ENCODE results near the gene SYNE2. TPM values are rescaled to one million over a fixed set of nuclear protein-coding genes. Genes with fewer than 3 reads are reported as not detected.

The SYNE2 gene
- total RNA-seq, 1 experiment from 2014 or later = 16.0 TPM

DNA sequence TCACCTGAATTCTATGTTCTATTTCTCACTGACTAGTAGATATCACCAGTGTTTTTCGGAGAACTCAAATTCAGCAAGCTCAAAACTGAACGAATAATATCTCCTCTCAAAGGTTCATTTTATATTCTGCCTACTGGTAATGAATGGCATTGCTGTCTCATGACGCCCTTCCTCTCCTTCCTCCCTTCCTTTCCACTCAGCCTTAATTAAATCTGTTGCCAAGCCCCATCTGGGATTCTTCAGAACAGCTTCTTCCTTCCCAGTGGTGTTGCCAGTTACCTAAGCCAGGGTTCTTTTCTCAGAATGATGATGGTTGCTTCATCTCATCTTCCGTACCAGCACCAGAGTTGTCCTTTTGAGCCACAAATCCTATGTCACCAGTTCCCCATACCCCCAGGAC lies 143.2 kb downstream of the SYNE2 start:
- Histone ChIP-seq H3K9me3 (ENCODE audit: low read length) (no peaks in the 10 kb centered on the region), H4K20me1 (ENCODE audit: low read length) (no peaks in the 10 kb centered on the region), H3K4me1 (ENCODE audit: insufficient read depth, low read length) (no peaks in the 10 kb centered on the region), H3K27ac (ENCODE audit: low read length) (no peak overlapping the region), H3K36me3 (ENCODE audit: low read depth, low read length) (no peaks in the 10 kb centered on the region), H3K9me2 (replicated peaks; ENCODE audit: low read length) (no peaks in the 10 kb centered on the region), H3K9ac (ENCODE audit: low read length) (no peak overlapping the region), H3K4me2 (ENCODE audit: low read length) (no peak overlapping the region), H3K27me3 (ENCODE audit: low read length) (no peaks in the 10 kb centered on the region), H2AFZ (ENCODE audit: low read length) (no peak overlapping the region), H3K4me3 (ENCODE audit: low read length) (no peak overlapping the region), H3F3A (ENCODE audit: low read length, unreplicated experiment) (no peaks in the 10 kb centered on the region), H3K79me2 (ENCODE audit: low read length) (no peaks in the 10 kb centered on the region)
- BruUV-seq (replicated peaks) = no TSS peak
- CTCF ChIA-PET = no interaction called here
- DNase-seq (no peak), ATAC-seq (no peak)
- POLR2A ChIA-PET (ENCODE audit: unreplicated experiment) = no interaction called here
- intact Hi-C loops (cut with micrococcal nuclease) = no loop called here
- TF ChIP-seq EZH2phosphoT487 (IDR thresholded peaks at IDR 0.05; ENCODE audit: borderline replicate concordance, low read length) = no peak
- TF ChIP-seq EZH2 (IDR thresholded peaks at IDR 0.05; ENCODE audit: low read length, unreplicated experiment) = no peak
- TF ChIP-seq, protein P1, sequence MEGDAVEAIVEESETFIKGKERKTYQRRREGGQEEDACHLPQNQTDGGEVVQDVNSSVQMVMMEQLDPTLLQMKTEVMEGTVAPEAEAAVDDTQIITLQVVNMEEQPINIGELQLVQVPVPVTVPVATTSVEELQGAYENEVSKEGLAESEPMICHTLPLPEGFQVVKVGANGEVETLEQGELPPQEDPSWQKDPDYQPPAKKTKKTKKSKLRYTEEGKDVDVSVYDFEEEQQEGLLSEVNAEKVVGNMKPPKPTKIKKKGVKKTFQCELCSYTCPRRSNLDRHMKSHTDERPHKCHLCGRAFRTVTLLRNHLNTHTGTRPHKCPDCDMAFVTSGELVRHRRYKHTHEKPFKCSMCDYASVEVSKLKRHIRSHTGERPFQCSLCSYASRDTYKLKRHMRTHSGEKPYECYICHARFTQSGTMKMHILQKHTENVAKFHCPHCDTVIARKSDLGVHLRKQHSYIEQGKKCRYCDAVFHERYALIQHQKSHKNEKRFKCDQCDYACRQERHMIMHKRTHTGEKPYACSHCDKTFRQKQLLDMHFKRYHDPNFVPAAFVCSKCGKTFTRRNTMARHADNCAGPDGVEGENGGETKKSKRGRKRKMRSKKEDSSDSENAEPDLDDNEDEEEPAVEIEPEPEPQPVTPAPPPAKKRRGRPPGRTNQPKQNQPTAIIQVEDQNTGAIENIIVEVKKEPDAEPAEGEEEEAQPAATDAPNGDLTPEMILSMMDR (conservative IDR thresholded peaks at IDR 0.05; ENCODE audit: low read depth, low read length) = no peak

DNA sequence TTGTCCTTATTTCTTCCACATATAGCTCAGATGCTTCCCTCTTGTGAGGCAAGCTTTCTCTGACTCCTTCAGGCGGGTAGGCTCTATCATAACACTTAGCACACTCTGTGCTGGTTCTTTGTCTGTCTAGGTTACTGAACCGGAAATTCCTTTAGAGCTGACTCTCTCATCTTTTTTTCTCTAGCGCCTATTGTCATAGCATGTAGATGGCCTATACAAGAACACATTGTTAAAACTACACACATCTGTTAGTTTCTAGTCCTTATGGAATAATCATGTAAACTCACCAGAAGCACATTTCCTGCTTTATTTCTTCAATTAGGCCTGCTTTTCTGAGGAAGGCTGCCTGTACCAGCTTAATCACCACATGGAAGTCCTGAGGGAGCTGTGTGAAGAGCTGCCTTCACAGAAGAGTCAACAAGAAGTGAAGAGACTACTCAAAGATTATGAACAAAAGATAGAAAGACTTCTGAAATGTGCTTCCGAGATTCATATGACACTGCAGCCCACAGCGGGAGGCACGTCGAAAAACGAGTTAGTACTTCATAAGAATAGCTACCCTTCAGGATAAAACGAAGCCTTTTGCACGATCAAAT lies 143.9 kb downstream of the SYNE2 start:
- Histone ChIP-seq H3K4me3 (ENCODE audit: low read length) (no peak overlapping the region), H3K36me3 (ENCODE audit: low read depth, low read length) (no peaks in the 10 kb centered on the region), H3K79me2 (ENCODE audit: low read length) (no peaks in the 10 kb centered on the region), H3K9ac (ENCODE audit: low read length) (no peak overlapping the region), H3K4me1 (ENCODE audit: insufficient read depth, low read length) (no peaks in the 10 kb centered on the region), H3K4me2 (ENCODE audit: low read length) (no peak overlapping the region), H4K20me1 (ENCODE audit: low read length) (no peaks in the 10 kb centered on the region), H3F3A (ENCODE audit: low read length, unreplicated experiment) (no peaks in the 10 kb centered on the region), H3K27me3 (ENCODE audit: low read length) (no peaks in the 10 kb centered on the region), H3K9me2 (replicated peaks; ENCODE audit: low read length) (no peaks in the 10 kb centered on the region), H3K9me3 (ENCODE audit: low read length) (no peaks in the 10 kb centered on the region), H3K27ac (ENCODE audit: low read length) (no peak overlapping the region), H2AFZ (ENCODE audit: low read length) (no peak overlapping the region)
- no TSS peak for BruUV-seq (replicated peaks)
- DNase-seq = no peak
- ChIA-PET POLR2A (ENCODE audit: unreplicated experiment) (no interaction called here), CTCF (interaction anchor here (0.6 to 1.0 kb wide), 2 partner anchors 16 to 142 kb away, joined by 5 to 12 read pairs; no protein-coding TSS in a partner anchor)
- intact Hi-C loops (cut with micrococcal nuclease) = no loop called here
- TF ChIP-seq, protein P1 (conservative IDR thresholded peaks at IDR 0.05; ENCODE audit: low read depth, low read length) = no peak
- no peak for ATAC-seq

DNA sequence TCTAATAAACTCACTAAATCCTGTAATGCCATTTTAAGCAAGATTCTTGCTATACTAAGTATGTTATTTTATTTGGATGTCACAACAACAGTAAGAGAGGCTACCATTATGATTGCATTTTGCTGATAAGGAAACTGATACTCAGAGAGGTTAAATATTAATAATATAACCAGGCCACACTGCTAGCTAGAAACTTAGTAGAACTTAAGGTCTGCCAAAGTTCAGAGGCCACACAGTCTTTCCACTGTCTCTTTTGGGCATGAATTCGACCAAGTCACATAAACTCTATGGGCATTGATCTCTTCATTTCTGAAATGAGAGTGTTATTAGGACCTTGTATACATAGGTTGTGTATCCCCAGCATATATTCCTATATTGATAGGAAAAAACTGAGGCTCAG lies 147.9 kb downstream of the SYNE2 start:
- no peaks in the 10 kb centered on the region for H4K20me1 ChIP-seq (ENCODE audit: low read length)
- H3K9me3 ChIP-seq (ENCODE audit: low read length) = no peaks in the 10 kb centered on the region
- no peaks in the 10 kb centered on the region for H3K36me3 ChIP-seq (ENCODE audit: low read depth, low read length)
- DNase-seq (no peak), ATAC-seq (no peak)
- no peak overlapping the region for H3K4me2 ChIP-seq (ENCODE audit: low read length)
- H2AFZ ChIP-seq (ENCODE audit: low read length) = no peak overlapping the region
- intact Hi-C loops (cut with micrococcal nuclease) = no loop called here
- no peaks in the 10 kb centered on the region for H3F3A ChIP-seq (ENCODE audit: low read length, unreplicated experiment)
- H3K4me3 ChIP-seq (ENCODE audit: low read length) = no peak overlapping the region
- H3K27ac ChIP-seq (ENCODE audit: low read length) = no peak overlapping the region
- ChIA-PET CTCF (no interaction called here), POLR2A (ENCODE audit: unreplicated experiment) (no interaction called here)
- H3K9ac ChIP-seq (ENCODE audit: low read length) = no peak overlapping the region
- BruUV-seq (replicated peaks) = no TSS peak
- H3K79me2 ChIP-seq (ENCODE audit: low read length) = no peaks in the 10 kb centered on the region
- H3K27me3 ChIP-seq (ENCODE audit: low read length) = no peaks in the 10 kb centered on the region
- H3K9me2 ChIP-seq (replicated peaks; ENCODE audit: low read length) = no peaks in the 10 kb centered on the region
- TF ChIP-seq EZH2phosphoT487 (IDR thresholded peaks at IDR 0.05; ENCODE audit: borderline replicate concordance, low read length) = no peak
- TF ChIP-seq, protein P1 (conservative IDR thresholded peaks at IDR 0.05; ENCODE audit: low read depth, low read length) = no peak
- TF ChIP-seq EZH2 (IDR thresholded peaks at IDR 0.05; ENCODE audit: low read length, unreplicated experiment) = no peak
- no peaks in the 10 kb centered on the region for H3K4me1 ChIP-seq (ENCODE audit: insufficient read depth, low read length)

Data from PC-3 (cell line).